ENCODE results near the gene IRF2BP1. TPM values are rescaled to one million over a fixed set of nuclear protein-coding genes. Genes with fewer than 3 reads are reported as not detected.

The IRF2BP1 gene
- total and polyA plus RNA-seq, 2 of the 13 experiments (the other 11 are each of a cell fraction or from before 2014, with no cell fraction given) = 4.3 to 14.3 TPM

DNA sequence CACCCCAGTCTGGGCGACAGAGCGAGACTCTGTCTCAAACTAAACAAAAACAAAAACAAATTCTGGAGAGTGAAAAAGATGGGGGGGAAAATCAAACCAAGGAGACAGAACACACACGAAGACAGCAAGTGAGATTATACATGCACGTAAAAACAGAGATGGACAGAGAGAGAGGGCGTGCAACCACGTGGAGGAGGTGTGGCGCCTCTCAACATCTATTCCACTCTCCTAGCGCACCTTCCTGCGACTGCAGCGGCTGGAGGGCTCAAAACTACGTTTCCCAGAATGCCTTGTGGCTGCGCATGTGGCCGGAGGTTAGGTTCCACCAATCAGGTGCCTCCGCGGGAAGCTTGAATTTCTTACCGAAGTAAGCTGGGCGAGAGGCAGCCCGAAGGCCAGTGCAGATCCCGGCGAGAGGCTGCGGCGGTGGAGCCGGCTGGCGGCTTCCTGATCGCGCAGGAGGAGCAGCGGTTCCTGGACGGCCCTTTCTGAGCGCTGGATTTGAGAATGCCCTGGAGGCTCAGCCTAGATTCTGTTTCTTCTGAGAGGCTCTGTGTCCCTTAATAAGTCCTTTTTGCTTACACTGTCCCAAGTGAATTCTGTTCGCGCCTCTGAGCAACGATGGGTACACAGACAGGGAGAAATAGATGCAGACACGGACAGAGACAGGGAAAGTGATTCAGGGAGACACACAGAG, 41.8 kb upstream of the IRF2BP1 start (continued):
- TF ChIP-seq KIAA2018 (CRISPR knock-in tag; IDR thresholded peaks at IDR 0.05; ENCODE audit: borderline replicate concordance) (no peak), FOXA1 (IDR thresholded peaks at IDR 0.05) (no peak), FOXA1 (CRISPR knock-in tag; IDR thresholded peaks at IDR 0.05) (no peak), ARNT2 (CRISPR knock-in tag; IDR thresholded peaks at IDR 0.05; ENCODE audit: low read depth) (peak; percentile 75; the same call in 1 of the 2 replicates), TOPORS (CRISPR knock-in tag; IDR thresholded peaks at IDR 0.05) (peak; percentile 72; the same call in 1 of the 2 replicates), CHCHD3 (CRISPR knock-in tag; IDR thresholded peaks at IDR 0.05) (0 out of 2 replicates have a peak, but pooled peaks have one; percentile 55), ZNF275 (CRISPR knock-in tag; IDR thresholded peaks at IDR 0.05; ENCODE audit: borderline replicate concordance) (no peak), EEA1 (CRISPR knock-in tag; IDR thresholded peaks at IDR 0.05; ENCODE audit: borderline replicate concordance) (no peak), CHD2 (IDR thresholded peaks at IDR 0.05; ENCODE audit: low read depth, low read length) (peak; percentile 61; the same call in 1 of the 2 replicates), DZIP1 (CRISPR knock-in tag; IDR thresholded peaks at IDR 0.05) (no peak), ZNF564 (CRISPR knock-in tag; IDR thresholded peaks at IDR 0.05) (no peak), ASH2L (IDR thresholded peaks at IDR 0.05; ENCODE audit: insufficient read length, low read depth, low read length) (no peak), ZNF225 (CRISPR knock-in tag; IDR thresholded peaks at IDR 0.05) (no peak), SMAD3 (CRISPR knock-in tag; IDR thresholded peaks at IDR 0.05) (no peak), ZNF768 (CRISPR knock-in tag; IDR thresholded peaks at IDR 0.05) (no peak), MIER3 (CRISPR knock-in tag; IDR thresholded peaks at IDR 0.05; ENCODE audit: borderline replicate concordance) (no peak; the same call in 1 of the 2 replicates), ZNF569 (CRISPR knock-in tag; IDR thresholded peaks at IDR 0.05; ENCODE audit: borderline replicate concordance) (no peak), ZBTB7B (CRISPR knock-in tag; IDR thresholded peaks at IDR 0.05) (no peak)

Data from HepG2 (cell line).